ENCODE data around the gene AP4B1. TPM values are rescaled to one million over a fixed set of nuclear protein-coding genes. Genes with fewer than 3 reads are reported as not detected.

Gene AP4B1
- total and polyA plus RNA-seq, 9 of the 15 experiments (the other 6 are each of a cell fraction or from before 2014, with no cell fraction given): 15.8 to 36.5 (median 24.6) TPM

DNA sequence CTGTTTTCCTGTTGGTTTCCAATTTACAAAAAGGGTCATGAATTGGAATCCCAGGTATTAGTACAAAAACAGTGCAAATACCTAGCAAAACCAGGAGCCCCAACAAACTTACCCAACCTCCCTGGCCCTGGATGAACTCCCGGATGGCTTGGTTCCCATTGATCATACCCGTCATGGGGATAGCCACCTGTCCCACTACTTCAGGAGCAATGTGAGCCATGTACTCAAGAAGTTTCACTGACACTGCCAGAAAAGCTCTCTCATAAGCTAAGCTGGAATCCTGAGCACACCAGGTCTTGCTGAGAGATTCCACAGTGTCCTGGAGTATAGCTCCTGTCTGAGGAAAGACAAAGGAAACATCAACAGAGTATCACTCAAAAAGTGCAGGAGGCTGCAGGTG is 22.9 kb downstream of the AP4B1 start (continued):
- TF ChIP-seq, protein P1, sequence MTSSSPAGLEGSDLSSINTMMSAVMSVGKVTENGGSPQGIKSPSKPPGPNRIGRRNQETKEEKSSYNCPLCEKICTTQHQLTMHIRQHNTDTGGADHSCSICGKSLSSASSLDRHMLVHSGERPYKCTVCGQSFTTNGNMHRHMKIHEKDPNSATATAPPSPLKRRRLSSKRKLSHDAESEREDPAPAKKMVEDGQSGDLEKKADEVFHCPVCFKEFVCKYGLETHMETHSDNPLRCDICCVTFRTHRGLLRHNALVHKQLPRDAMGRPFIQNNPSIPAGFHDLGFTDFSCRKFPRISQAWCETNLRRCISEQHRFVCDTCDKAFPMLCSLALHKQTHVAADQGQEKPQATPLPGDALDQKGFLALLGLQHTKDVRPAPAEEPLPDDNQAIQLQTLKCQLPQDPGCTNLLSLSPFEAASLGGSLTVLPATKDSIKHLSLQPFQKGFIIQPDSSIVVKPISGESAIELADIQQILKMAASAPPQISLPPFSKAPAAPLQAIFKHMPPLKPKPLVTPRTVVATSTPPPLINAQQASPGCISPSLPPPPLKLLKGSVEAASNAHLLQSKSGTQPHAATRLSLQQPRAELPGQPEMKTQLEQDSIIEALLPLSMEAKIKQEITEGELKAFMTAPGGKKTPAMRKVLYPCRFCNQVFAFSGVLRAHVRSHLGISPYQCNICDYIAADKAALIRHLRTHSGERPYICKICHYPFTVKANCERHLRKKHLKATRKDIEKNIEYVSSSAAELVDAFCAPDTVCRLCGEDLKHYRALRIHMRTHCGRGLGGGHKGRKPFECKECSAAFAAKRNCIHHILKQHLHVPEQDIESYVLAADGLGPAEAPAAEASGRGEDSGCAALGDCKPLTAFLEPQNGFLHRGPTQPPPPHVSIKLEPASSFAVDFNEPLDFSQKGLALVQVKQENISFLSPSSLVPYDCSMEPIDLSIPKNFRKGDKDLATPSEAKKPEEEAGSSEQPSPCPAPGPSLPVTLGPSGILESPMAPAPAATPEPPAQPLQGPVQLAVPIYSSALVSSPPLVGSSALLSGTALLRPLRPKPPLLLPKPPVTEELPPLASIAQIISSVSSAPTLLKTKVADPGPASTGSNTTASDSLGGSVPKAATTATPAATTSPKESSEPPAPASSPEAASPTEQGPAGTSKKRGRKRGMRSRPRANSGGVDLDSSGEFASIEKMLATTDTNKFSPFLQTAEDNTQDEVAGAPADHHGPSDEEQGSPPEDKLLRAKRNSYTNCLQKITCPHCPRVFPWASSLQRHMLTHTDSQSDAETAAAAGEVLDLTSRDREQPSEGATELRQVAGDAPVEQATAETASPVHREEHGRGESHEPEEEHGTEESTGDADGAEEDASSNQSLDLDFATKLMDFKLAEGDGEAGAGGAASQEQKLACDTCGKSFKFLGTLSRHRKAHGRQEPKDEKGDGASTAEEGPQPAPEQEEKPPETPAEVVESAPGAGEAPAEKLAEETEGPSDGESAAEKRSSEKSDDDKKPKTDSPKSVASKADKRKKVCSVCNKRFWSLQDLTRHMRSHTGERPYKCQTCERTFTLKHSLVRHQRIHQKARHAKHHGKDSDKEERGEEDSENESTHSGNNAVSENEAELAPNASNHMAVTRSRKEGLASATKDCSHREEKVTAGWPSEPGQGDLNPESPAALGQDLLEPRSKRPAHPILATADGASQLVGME (CRISPR knock-in tag; IDR thresholded peaks at IDR 0.05): no peak
- TF ChIP-seq ZFP1 (CRISPR knock-in tag; IDR thresholded peaks at IDR 0.05): no peak
- TF ChIP-seq FIP1L1 (IDR thresholded peaks at IDR 0.05; ENCODE audit: low read depth, low read length, poor library complexity, severe bottlenecking): no peak
- no peak for TF ChIP-seq FOXM1 (IDR thresholded peaks at IDR 0.05; ENCODE audit: low read depth)
- TF ChIP-seq FOXM1 (CRISPR knock-in tag; IDR thresholded peaks at IDR 0.05; ENCODE audit: low read depth): no peak

DNA sequence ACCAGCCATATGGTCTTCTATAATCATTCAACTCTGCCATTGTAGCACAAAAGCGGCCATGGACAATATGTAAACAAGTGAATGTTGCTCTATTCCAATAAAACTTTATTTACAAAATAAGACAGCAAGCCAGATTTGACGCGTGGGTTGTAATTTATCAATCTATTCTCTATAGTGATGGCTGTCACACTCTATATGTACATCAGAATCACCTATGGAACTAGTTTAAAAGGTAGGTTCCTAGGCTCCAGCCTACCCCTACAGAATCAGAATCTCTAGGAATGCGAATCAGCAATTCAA is 24.9 kb downstream of the AP4B1 start:
- H3K4me2 ChIP-seq (ENCODE audit: insufficient read depth, low read length): no peak overlapping the region
- no peaks in the 10 kb centered on the region for H3K36me3 ChIP-seq (ENCODE audit: control insufficient read depth, insufficient read depth, low read length)
- H3K79me2 ChIP-seq (ENCODE audit: control insufficient read depth, insufficient read depth, low read length): no peaks in the 10 kb centered on the region
- ATAC-seq (no peak), DNase-seq (ENCODE audit: extremely low read depth in 1 of 4, low spot score in 3 of 4) (no peak), FAIRE-seq (no peak)
- in situ Hi-C loops (cut with MboI): no loop called here
- ChIA-PET POLR2A (interaction anchor here (0.8 to 1.3 kb wide), 3 partner anchors 10 to 20 kb away, joined by 3 to 5 read pairs (median 4); no protein-coding TSS in a partner anchor), CTCF (ENCODE audit: low intra/inter-chr PET ratio) (no interaction called here)
- no peaks in the 10 kb centered on the region for H4K20me1 ChIP-seq (replicated peaks; ENCODE audit: control insufficient read depth, insufficient read depth, low read length)
- no peaks in the 10 kb centered on the region for H3K27me3 ChIP-seq (ENCODE audit: control insufficient read depth in 2 of 2, insufficient read depth in 2 of 2, low read length in 2 of 2)
- no peak overlapping the region for H3K27ac ChIP-seq (ENCODE audit: extremely low read depth, low read depth, low read length)
- BruUV-seq (replicated peaks): no TSS peak
- H3K9me3 ChIP-seq (replicated peaks; ENCODE audit: control insufficient read depth, insufficient read depth, low read depth, low read length): no peaks in the 10 kb centered on the region; the same call in 1 of the 2 replicates
- H3K4me3 ChIP-seq: no peak overlapping the region
- H3K9ac ChIP-seq (ENCODE audit: insufficient read depth in 1 of 2, low read depth in 2 of 2, low read length in 2 of 2): no peak overlapping the region
- H3K9me1 ChIP-seq (ENCODE audit: control insufficient read depth, insufficient read depth, low read length): no peaks in the 10 kb centered on the region
- intact Hi-C loops (cut with micrococcal nuclease): no loop called here
- H3K4me1 ChIP-seq (replicated peaks in 1 of 2; ENCODE audit: control insufficient read depth in 2 of 2, insufficient read depth in 2 of 2, low read length in 2 of 2): peaks cover 0 to 2% of the 10 kb centered on the region in 2 experiments; a peak in 3 of 5 replicates
- WGBS (ENCODE audit: insufficient coverage, low coverage, missing lambda C conversion rate): 79% methylated on average over 4 of the region's 4 CpGs
- 0 out of 2 replicates have a peak overlapping the region, but pooled peaks have one; percentile 7 for H2AFZ ChIP-seq (ENCODE audit: low read depth, low read length)
- TF ChIP-seq CBX5 (IDR thresholded peaks at IDR 0.05; ENCODE audit: borderline replicate concordance, low read depth) (no peak), PHF20 (IDR thresholded peaks at IDR 0.05; ENCODE audit: partially characterized antibody) (no peak), CHD1 (IDR thresholded peaks at IDR 0.05; ENCODE audit: low read length) (no peak)
- TF ChIP-seq, protein P2, sequence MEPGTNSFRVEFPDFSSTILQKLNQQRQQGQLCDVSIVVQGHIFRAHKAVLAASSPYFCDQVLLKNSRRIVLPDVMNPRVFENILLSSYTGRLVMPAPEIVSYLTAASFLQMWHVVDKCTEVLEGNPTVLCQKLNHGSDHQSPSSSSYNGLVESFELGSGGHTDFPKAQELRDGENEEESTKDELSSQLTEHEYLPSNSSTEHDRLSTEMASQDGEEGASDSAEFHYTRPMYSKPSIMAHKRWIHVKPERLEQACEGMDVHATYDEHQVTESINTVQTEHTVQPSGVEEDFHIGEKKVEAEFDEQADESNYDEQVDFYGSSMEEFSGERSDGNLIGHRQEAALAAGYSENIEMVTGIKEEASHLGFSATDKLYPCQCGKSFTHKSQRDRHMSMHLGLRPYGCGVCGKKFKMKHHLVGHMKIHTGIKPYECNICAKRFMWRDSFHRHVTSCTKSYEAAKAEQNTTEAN (CRISPR knock-in tag; IDR thresholded peaks at IDR 0.05): no peak

Measured in K562 (cell line).